GM12875 (cell line): ENCODE results near the gene CCR1.
"Not testable (repeated sequence)": the region's sequence is repeated elsewhere in the genome, so short reads cannot be mapped to it uniquely, and the experiment has no call there.

Source experiments
- H3K4me3 ChIP-seq: one replicate; pipeline ENCODE4 v1.5.1; 2011; ENCODE audit warnings: low read depth, low read length, control low read depth
- TF ChIP-seq, protein P1 (sequence below): IDR thresholded peaks from 2 replicates; pipeline ENCODE4 v1.5.1; 2011; ENCODE audit warnings: low read depth, mild to moderate bottlenecking, control low read depth, inconsistent platforms, low read length, moderate library complexity, borderline replicate concordance; ENCODE audit not compliant: insufficient read depth

Gene CCR1

GRCh38 chr3:46213201-46213600 lies 5.1 kb upstream of the CCR1 start:
- no peak overlapping the region for H3K4me3 ChIP-seq
- TF ChIP-seq, protein P1, sequence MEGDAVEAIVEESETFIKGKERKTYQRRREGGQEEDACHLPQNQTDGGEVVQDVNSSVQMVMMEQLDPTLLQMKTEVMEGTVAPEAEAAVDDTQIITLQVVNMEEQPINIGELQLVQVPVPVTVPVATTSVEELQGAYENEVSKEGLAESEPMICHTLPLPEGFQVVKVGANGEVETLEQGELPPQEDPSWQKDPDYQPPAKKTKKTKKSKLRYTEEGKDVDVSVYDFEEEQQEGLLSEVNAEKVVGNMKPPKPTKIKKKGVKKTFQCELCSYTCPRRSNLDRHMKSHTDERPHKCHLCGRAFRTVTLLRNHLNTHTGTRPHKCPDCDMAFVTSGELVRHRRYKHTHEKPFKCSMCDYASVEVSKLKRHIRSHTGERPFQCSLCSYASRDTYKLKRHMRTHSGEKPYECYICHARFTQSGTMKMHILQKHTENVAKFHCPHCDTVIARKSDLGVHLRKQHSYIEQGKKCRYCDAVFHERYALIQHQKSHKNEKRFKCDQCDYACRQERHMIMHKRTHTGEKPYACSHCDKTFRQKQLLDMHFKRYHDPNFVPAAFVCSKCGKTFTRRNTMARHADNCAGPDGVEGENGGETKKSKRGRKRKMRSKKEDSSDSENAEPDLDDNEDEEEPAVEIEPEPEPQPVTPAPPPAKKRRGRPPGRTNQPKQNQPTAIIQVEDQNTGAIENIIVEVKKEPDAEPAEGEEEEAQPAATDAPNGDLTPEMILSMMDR: no peak

DNA sequence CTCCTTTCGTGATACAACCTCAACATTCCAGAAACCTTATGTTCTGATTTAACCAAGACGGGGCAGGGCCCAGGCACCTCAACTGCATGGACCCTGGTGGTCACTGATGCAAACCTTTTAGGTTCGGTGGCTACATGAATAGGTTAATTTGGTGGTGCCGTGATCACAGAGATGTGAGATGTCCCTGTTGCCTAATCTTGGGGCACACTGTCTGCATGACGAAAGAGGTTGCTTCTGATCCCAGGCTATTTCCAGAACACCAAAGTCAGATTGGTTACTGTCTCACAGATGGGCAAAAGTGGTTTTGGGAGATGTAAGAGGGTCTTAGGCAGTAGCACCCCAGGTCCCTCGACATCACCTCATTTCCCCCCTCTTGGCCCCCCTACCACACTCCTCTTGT lies 4.0 kb upstream of the CCR1 start:
- TF ChIP-seq, protein P1: no peak
- no peak overlapping the region for H3K4me3 ChIP-seq

DNA sequence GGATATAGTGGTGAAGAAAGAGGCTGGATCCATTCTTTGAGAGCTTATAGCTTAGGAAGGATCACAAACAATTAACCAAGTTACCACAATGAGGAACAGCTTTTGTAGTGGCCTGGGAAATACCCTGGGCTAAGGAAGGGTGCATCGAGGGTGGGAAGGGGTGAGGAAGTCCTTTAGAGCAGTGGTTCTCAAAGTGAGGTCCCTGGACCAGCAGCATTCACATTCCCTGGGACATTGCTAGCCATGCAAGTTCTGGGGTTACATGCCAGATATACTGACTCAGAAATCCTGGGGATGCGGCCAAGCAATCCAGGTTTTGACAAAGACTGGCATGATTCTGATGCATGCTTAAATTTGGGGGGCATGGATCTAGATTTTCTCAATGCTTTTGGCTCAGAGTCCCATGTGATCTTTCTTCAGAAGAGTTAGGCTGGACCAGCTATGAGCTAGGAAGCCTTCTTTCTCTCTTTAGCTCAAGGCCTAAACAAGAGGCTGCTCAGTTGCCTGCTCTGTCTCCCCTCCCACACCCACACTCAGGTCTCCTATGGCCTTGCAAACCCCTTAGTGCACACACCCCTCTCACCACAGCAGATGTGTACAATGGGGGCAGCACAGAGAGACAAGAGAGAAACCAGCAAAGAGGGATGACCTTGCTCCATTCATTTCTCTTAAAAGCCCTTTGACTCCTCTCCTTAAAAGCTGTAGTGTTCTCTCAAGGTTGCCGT lies 1.8 kb upstream of the CCR1 start:
- TF ChIP-seq, protein P1: no peak
- H3K4me3 ChIP-seq: no peak overlapping the region

DNA sequence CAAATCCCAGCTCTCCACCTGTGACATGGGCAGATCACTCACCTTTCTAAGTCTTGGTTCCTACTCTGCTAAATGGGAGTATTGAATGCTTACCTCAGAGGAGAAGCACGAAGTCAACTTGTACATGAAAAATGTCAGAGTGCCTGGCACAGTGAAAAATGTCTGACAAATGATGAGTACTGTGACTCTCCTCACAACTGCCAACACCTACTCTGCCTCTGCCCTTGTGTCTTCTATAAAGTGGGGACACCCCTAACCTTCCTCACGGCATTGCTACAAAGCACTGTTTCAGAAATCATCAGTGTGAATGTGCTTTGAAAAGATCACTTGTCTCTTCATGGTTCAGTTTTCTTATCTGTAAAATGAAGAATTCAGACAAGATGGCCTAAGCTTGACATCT lies 940 bp upstream of the CCR1 start:
- H3K4me3 ChIP-seq: no peak overlapping the region
- TF ChIP-seq, protein P1: no peak

- not testable (repeated sequence) for H3K4me3 ChIP-seq
These were observed 599 bp downstream of the CCR1 start for GRCh38 chr3:46207514-46207913.

DNA sequence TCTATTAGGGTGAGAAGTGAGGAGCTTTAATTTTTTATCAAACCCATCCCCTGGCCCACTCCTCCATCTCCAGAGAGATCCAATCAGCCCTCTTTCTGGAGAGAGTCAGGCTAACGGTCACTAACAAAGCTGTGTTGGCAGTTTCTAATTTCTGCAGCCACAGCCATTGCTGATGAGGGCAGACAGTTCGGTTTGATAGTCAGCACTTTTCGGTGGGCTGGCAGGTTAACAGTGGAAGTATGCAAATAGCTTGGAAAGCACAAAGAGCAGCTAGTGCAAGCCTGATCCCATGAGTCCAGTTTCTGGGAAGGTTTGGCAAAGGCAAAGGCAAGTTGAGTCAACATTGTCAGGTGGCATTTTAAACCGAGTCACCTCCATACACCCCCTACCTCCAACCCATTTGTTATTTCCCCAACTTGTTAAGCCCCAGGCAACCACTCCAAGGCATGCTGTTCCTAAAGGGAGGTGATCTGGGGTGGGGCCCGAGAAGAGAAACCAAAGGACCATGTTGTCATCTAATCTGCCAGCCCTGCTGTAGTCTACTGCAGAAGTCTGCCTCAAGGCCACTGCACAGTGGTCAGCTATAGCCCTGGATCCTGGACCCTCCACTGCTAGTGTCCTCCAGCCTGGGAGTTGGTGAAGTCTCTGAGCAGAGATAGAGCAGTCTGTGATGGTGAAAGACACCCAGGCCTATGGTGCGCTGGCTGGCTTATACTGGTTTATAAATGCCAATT lies 1.7 kb downstream of the CCR1 start:
- H3K4me3 ChIP-seq: no peak overlapping the region
- TF ChIP-seq, protein P1: no peak

- TF ChIP-seq, protein P1: no peak
- H3K4me3 ChIP-seq: no peak overlapping the region
These were observed 2.7 kb downstream of the CCR1 start for GRCh38 chr3:46205286-46205960.
